Prostate gland (tissue), 2 donors: ENCODE measurements around the gene FREM2.

Source experiments
- CTCF ChIP-seq, 4 experiments: fragments of 200-600 bp in 2 of 4; fragments of 450-650 bp in 2 of 4; sonication (generic) in 2 of 4; IDR thresholded peaks; 1 replicate in 3 of 4; 2 replicates in 1 of 4; pipeline ENCODE4 v1.5.1; 2016 to 2019; ENCODE audit warnings: antibody characterized with exemption in 4 of 4, mild to moderate bottlenecking in 2 of 4, moderate library complexity in 2 of 4
- POLR2A ChIP-seq: fragments of 450-650 bp; IDR thresholded peaks from one replicate; pipeline ENCODE4 v1.6.1; 2016; ENCODE audit warnings: antibody characterized with exemption, mild to moderate bottlenecking
- POLR2AphosphoS5 ChIP-seq: sonication (generic); formaldehyde crosslinking; IDR thresholded peaks from one replicate; pipeline ENCODE4 v1.6.1; 2017; ENCODE audit warnings: antibody characterized with exemption

GRCh38 chr13:38718374-38718773, 31.5 kb downstream of the FREM2 start:
- TF ChIP-seq POLR2AphosphoS5 (no peak), POLR2A (no peak), CTCF (IDR thresholded peaks at IDR 0.05) (no peak)
